Right lobe of liver (tissue), 6 donors: ENCODE measurements around the gene SEMA4F. TPM values are rescaled to one million over a fixed set of nuclear protein-coding genes. Genes with fewer than 3 reads are reported as not detected.

Experiments used
- ATAC-seq, 4 donors: fragments of 200-7000 bp; cut with Tn5 transposase; one replicate each; pipeline ENCODE4 v1.9.1; 2020; ENCODE audit warnings: mild to moderate bottlenecking in 4 of 4, moderate library complexity in 4 of 4
- DNase-seq, 3 donors: peaks; one replicate each; pipeline ENCODE4 v3.0.0-alpha.2; 2020
- H3K27ac ChIP-seq, 3 donors: fragments of 200-600 bp; one replicate each; pipeline ENCODE4 v1.8.0; 2022
- H3K27me3 ChIP-seq, 2 donors: fragments of 200-600 bp; one replicate each; pipeline ENCODE4 v1.8.0; 2022
- H3K36me3 ChIP-seq, 4 donors: fragments of 200-600 bp; sonication (generic) in 1 of 4; one replicate each; pipeline versions ENCODE4 v1.5.1 to v1.8.0; 2017 to 2022; ENCODE audit warnings: control low read depth in 1 of 4
- H3K4me1 ChIP-seq, 4 donors: fragments of 200-600 bp; sonication (generic) in 1 of 4; one replicate each; pipeline versions ENCODE4 v1.5.1 to v1.8.0; 2017 to 2022; ENCODE audit warnings: control low read depth in 1 of 4
- H3K4me3 ChIP-seq, 3 donors: fragments of 200-600 bp; one replicate each; pipeline ENCODE4 v1.8.0; 2022
- H3K9me3 ChIP-seq, 4 donors: fragments of 200-600 bp; sonication (generic) in 1 of 4; one replicate each; pipeline versions ENCODE4 v1.5.1 to v1.8.0; 2017 to 2022; ENCODE audit warnings: control low read depth in 1 of 4
- CTCF ChIP-seq, 4 donors: fragments of 200-600 bp in 3 of 4; fragments of 450-650 bp in 1 of 4; IDR thresholded peaks; one replicate each; pipeline versions ENCODE4 v1.5.1 to v1.8.0; 2016 to 2022; ENCODE audit warnings: antibody characterized with exemption in 4 of 4, mild to moderate bottlenecking in 2 of 4
- POLR2A ChIP-seq: fragments of 450-650 bp; IDR thresholded peaks from one replicate; pipeline ENCODE4 v1.6.1; 2017; ENCODE audit warnings: antibody characterized with exemption, mild to moderate bottlenecking
- WGBS: methylation state at CpG from one replicate; pipeline ENCODE4 v1.1.6; 2018; ENCODE audit warnings: low coverage, low lambda C conversion rate; ENCODE audit not compliant: insufficient coverage; ENCODE audit errors: missing lambda C conversion rate; 5-methylcytosine and 5-hydroxymethylcytosine counted together
- intact Hi-C, 2 donors: fragments of 100-400 bp; cut with DNase I; formaldehyde crosslinking; loops; one replicate each; pipeline versions ENCODE4 v1.11.2 to v1.14.1; 2022
- total RNA-seq, 6 experiments: library from RNA; depleted of rRNA in 2 of 6; stranded (reverse); fragments of >200 nt in 2 of 6; fragmentation: NEBNext Ultra II Directional in 3 of 6; extraction: Animal tissue kit (Norgen Biotek cat#: 25700) in 3 of 6; gene quantifications; one replicate each; pipeline versions ENCODE4 v1.1.0 to v1.2.4, GENCODE V29; 2016 to 2023
- donor health status: DM: no; HTN: yes; CAD: no.
- donor health status: DM: no; HTN: no; CAD: no.
- donor health status: DM: no; HTN: no; CAD: no.
- donor health status: DM: no; HTN: yes; CAD: no.
- donor health status: DM: no; HTN: yes; CAD: no.

Gene SEMA4F
- total RNA-seq, 6 experiments from 2014 or later, result 1.1 to 2.3 (median 1.6) TPM

- ATAC-seq, result no peak
- no peaks in the 10 kb centered on the region for H3K36me3 ChIP-seq
- TF ChIP-seq CTCF (IDR thresholded peaks at IDR 0.05), result no peak
- TF ChIP-seq POLR2A, result no peak
- H3K9me3 ChIP-seq, result no peaks in the 10 kb centered on the region
- no peak overlapping the region for H3K4me3 ChIP-seq
- H3K4me1 ChIP-seq, result no peaks in the 10 kb centered on the region
- WGBS, result 61% methylated on average over 2 of the region's 2 CpGs
- peaks cover 0 to 5% of the 10 kb centered on the region in 2 donors for H3K27me3 ChIP-seq
- H3K27ac ChIP-seq, result no peak overlapping the region
- DNase-seq, result no peak
- intact Hi-C loops, result no loop called here
Measured at GRCh38 chr2:74646201-74646600, 7.8 kb upstream of the SEMA4F start.

DNA sequence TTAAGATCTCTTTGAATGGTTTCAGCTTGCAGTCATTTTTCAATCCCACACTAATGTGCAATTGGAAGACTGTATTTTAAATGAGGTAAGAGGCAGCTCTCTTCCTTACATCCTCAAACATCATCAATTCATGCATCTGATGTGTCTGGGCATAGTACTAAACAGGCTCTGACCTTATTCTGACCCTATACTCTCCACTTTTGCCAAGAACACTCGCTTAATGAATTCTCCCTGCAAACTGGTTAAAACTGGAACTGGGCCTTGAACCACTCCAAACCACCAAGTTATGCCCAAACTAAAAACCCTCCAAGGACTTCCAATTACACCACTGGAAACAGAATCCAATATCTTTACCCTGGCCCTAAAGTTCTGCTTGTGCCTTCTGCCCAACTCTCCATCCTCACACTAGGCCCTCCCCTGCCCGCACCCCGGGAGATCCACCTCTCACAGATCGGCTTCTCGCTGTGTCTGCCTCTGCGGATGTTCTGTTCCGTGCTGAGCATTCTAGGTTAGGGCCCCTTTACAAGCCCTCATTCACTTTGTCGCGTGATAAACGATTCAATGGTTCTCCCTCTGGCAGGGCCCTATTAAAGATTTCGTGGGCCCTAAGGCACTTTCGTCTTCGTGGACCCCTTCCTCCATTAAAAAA lies 7.1 kb upstream of the SEMA4F start:
- H3K36me3 ChIP-seq, result no peaks in the 10 kb centered on the region
- H3K9me3 ChIP-seq, result no peaks in the 10 kb centered on the region
- no peak for DNase-seq
- no peak for TF ChIP-seq POLR2A
- no peak for TF ChIP-seq CTCF (IDR thresholded peaks at IDR 0.05)
- H3K27ac ChIP-seq, result no peak overlapping the region
- ATAC-seq, result no peak
- H3K27me3 ChIP-seq, result peaks cover 0 to 5% of the 10 kb centered on the region in 2 donors
- no peak overlapping the region for H3K4me3 ChIP-seq
- 92% methylated on average over 13 of the region's 13 CpGs for WGBS
- no peaks in the 10 kb centered on the region for H3K4me1 ChIP-seq
- intact Hi-C loops, result no loop called here

GRCh38 chr2:74648009-74648443 lies 6.0 kb upstream of the SEMA4F start, which contains the start of gene M1AP:
M1AP (minus strand) TSS chr2:74648330; CDS start chr2:74640275, 8,055 bp downstream.
- ATAC-seq (peak in 1 of 4 donors; percentile 25), DNase-seq (peak in 1 of 3 donors; percentile 54)
- intact Hi-C loops, result no loop called here
- no peaks in the 10 kb centered on the region for H3K4me1 ChIP-seq
- H3K27me3 ChIP-seq, result peaks cover 0 to 5% of the 10 kb centered on the region in 2 donors
- TF ChIP-seq CTCF (IDR thresholded peaks at IDR 0.05) (no peak), POLR2A (no peak)
- WGBS, result 0% methylated on average over 1 of the region's 45 CpGs
- H3K9me3 ChIP-seq, result no peaks in the 10 kb centered on the region
- peak within 1 kb of the TSS in 1 of 3 donors; percentile 18 for H3K4me3 ChIP-seq
- no peaks in the 10 kb centered on the region for H3K36me3 ChIP-seq
- H3K27ac ChIP-seq, result no peak within 1 kb of the TSS

DNA sequence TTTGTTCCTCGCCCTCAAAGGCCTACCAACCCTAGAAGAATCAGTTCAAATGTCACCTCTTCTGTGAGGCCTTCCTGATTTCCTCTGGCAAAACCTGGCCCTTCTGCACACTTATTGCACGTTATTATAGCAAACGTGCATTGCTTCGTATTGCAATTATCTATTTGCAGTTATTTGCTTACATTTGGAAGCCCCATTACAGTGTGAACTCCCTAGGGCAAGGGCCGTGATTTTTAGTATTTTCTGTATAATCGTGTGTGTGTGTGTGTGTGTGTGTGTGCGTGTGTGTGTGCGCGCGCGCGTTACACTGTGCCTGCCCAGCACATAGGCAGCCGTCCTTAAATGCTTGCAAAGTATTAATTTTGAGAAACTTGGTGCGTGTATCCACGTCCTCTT lies 460 bp upstream of the SEMA4F start:
- Histone ChIP-seq H3K4me3 (peak overlapping the region; percentile 54 to 68 (median 60)), H3K9me3 (no peaks in the 10 kb centered on the region), H3K27me3 (no peaks in the 10 kb centered on the region), H3K27ac (no peak overlapping the region), H3K36me3 (no peaks in the 10 kb centered on the region), H3K4me1 (peaks cover 0 to 4% (median 2%) of the 10 kb centered on the region in 4 donors)
- TF ChIP-seq CTCF (IDR thresholded peaks at IDR 0.05), result no peak
- TF ChIP-seq POLR2A, result no peak
- intact Hi-C loops, result no loop called here
- ATAC-seq (peak; percentile 44 to 53 (median 49)), DNase-seq (no peak)
- WGBS, result 15% methylated on average over 15 of the region's 15 CpGs
